GM18858 (cell line): Measurements from ENCODE around the gene USF3.
A peak's percentile ranks its signal among the peaks of the same experiment; 100 is the strongest.

ENCODE experiments used
- ATAC-seq: cut with Tn5 transposase; IDR thresholded peaks from one replicate; pipeline ENCODE4 v1.9.1; 2021; ENCODE audit not compliant: unreplicated experiment

Gene USF3

GRCh38 chr3:113698956-113699355 is 2.5 kb upstream of the USF3 start:
- no peak for ATAC-seq

DNA sequence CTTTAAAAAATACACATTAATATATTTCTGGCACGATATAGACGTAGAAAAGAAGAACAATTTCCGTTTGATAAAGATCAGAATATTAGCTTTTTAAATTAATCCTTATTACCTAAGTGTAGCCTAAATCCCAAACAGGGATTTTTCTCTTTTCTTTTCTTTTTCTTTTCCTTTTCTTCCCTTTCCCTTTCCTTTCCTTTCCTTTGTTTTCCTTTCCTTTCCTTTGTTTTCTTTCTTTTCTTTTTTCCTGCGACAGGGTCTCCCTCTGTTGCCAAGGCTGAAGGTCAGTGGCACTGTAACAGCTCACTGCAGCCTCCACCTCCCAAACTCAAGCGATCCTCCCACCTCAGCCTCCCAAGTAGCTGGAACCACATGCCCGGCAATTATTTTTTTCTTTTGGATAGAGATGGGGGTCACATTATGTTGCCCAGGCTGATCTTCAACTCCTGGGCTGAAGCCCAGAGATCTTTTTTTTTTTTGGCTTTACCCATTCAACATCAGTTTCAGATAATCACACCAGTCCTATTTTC is 1.8 kb upstream of the USF3 start:
- ATAC-seq = no peak

- ATAC-seq = no peak
Observed at GRCh38 chr3:113697500-113698090, 1.2 kb upstream of the USF3 start.

- peak; percentile 92 for ATAC-seq
Observed at GRCh38 chr3:113696658-113697499, 437 bp upstream of the USF3 start.

DNA sequence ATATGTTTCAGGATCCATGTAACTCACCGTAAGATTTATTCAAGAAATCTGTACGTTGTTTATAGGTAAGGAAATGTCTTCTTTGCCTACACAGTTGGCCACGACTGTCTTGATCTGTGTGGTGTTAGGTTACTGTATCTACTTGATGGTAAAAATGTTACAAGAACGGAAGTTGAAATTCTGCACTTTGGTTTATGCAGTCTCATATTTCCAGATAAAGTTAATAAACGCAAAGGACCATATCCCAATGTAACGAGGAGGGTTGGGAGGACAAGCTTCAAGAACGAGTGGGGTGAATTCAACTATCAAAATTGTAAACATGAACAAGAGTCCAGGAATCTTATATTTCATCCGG is 1.0 kb downstream of the USF3 start:
- no peak for ATAC-seq

- no peak for ATAC-seq
Observed at GRCh38 chr3:113690482-113690881, 6.0 kb downstream of the USF3 start.

DNA sequence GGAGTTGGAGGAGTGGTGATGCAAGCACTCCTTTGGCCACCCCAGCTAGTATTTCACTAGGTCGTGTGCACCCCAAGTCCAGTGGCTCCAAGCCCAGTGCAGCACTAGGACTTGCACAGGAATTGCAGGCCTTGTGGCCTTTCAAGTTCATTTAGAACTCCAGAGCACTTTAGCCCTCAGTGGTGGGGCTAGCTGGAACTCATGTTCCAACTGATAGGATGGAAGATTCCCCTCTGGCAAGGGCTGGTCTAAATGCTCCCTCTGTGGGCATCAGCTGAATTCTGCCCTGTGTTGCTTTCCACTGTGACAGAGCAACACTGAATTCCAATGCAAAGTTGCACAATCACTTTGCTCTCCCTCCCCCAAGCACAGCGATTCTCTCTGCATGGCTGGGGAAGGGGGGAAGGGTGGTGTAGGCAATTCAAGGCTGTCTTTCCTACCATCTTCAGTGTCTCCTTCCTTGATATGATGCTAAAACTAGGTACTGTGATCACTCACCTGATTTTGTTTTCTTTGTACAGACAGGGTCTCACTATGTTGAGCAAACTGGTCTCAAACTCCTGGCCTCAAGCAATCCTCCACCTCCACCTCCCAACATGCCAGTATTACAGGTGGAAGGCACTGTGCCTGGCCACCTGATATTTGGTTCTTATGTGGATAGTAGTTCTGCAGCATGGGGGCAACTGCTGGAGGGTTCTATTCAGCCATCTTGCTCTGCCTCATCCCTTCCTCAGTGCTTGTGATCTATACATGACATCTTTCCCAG is 10.3 kb downstream of the USF3 start:
- no peak for ATAC-seq

DNA sequence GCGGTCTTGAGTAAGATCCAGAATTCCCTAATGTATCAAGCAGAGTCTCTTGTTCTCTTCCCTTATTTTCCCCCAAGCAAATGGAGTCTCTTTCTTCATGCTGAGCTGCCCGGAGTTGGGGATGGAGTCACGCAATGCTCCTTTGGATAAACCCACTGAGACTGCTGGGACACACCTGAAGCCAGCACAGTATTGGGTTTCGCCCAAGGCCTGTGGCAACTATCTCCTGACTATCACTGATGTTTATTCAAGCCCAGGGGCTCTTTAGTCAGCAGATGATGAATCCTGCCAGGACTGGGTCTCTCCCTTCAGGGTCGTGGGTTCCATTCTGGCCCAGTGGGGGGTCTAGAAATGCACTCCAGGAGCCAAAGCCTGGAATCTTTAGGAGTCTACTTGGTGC is 11.3 kb downstream of the USF3 start:
- no peak for ATAC-seq

DNA sequence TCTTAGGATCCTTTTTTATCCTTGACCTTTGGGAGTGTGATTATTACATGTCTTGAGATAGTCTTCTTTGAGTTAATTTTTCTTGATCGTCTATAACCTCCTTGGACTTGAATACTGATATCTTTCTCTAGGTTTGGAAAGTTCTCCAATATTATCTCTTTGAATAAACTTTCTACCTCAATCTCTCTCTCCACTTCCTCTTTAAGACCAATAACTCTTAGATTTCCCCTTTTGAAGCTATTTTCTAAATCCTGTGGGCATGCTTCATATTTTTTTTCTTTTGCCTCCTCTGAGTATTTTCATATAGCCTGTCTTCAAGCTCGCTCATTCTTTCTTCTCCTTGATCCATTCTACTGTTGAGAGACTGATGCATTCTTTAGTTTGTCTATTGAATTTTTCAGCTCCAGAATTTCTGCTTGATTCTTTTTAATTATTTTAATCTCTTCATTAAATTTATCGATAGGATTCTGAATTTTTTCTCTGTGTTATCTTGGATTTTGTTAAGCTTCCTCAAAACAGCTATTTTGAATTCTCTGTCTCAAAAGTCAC is 12.1 kb downstream of the USF3 start:
- ATAC-seq = no peak

- ATAC-seq = no peak
Observed at GRCh38 chr3:113678773-113679172, 17.7 kb downstream of the USF3 start.

DNA sequence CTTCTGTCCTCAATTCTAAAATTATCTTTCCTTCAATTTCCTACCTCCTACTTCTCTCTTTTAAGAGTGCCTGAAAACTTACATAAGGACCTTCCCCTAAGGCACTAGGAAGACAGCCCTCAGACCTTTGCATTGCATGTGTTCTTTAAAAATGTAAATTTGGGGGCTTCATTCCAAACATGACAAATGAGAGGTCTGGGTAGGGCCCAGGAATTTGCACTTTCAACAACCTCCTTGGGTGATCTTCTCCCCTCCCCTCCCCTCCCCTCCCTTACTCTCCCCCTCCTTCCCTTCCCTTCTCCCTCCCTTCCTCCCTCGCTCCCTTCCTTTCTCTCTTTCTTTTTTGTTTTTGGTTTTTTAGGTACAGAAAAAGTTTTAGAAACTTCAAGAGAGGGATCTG is 18.7 kb downstream of the USF3 start:
- ATAC-seq = no peak

DNA sequence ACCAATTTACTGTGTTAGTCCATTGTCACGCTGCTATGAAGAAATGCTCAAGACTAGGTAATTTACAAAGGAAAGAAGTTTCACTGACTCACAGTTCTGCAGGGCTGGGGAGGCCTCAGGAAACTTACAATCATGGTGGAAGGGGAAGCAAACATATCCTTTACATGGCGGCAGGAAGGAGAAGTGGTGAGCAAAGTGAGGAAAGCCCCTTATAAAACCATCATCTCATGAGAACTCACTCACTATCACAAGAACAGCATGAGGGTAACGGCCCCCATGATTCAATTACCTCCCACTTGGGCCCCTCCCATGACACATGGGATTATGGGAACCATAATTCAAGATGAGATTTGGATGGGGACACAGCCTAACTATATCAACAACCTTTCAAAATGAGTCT is 20.2 kb downstream of the USF3 start:
- no peak for ATAC-seq

GRCh38 chr3:113673593-113673992 is 22.8 kb downstream of the USF3 start:
- ATAC-seq = no peak

- ATAC-seq = no peak
Observed at GRCh38 chr3:113668015-113668414, 28.4 kb downstream of the USF3 start.

DNA sequence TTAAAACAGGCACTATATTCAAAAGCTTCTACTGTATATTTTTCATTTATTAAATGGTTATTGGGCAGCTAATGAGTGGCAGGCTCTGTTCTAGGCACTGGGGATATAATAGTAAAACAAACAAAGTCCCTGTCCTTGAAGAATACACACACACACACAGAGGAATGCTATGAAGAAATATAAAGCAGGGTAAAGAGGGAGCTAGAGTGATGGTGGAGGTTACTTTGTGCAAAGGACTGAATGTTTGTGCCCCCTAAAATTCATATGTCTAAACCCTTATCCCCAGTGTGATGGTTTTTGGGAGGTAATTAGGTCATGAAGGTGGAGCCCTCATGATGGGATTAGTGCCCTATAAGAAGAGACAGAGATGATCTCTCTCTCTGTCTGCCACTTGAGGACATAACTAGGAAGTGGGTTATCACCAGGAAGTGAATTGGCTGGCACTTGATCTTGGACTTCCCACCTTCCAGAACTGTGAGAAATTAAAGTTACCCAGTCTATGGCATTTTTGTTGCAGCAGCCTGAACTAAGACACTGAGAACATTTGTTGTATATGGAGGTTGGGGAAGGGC is 31.8 kb downstream of the USF3 start:
- no peak for ATAC-seq

DNA sequence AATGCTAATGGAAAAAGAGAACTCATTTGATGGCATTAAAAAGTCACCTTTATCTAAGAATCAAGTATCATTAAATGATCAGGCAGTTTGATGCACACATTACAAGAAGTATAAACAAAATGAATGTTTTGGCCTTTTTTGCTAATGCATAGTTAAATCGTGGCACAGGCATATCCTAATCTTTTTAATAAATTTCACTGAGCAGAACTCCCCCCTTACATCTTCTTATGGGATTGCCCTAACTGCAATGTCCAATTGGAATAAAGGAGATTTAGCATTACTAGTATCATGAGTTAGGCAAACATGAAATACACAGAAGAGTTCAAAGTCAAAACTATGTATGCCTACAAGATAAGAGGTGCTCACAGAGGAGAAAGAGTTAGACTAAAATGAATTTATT is 32.7 kb downstream of the USF3 start:
- no peak for ATAC-seq

DNA sequence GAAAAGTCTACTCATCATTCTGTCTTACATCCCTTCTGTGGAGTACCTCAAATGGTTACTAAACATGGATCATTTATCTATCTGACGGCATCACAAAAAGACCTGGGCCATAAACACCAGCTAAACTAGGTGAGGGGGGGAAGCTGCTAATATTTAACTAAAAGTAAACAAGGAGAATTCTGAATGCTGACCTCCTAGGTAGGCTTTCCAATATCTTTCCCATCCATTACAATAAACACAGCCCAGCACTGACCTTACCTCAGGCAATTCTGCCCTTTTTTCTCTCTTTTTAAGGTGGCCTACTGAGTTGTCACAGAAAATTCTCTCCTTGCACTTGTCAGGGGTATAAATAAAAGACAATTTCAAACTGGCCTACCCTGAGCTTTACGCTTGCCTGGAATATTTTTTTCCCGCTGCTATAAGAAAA is 33.1 kb downstream of the USF3 start:
- ATAC-seq = no peak

DNA sequence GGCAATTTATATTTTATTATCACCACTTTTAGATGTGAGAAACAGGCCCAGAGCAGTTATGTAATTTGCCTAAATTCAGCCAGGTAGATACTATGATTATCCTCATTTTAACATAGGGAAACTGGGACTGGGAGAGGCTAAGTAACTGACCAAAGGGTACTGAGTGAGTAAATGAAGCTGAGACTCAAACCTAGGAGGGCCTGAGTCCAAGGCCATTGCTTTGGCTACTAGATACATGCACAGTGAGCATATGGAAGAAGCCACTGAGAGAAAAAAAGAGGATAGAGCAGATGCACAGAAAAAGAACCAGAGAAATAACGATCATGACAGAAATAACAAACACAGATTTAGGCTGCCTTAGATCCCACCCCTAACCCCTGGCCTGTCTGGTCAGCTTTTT is 33.6 kb downstream of the USF3 start:
- no peak for ATAC-seq

- ATAC-seq = no peak
Observed at GRCh38 chr3:113660896-113661295, 35.5 kb downstream of the USF3 start.

GRCh38 chr3:113660458-113660857 is 36.0 kb downstream of the USF3 start:
- no peak for ATAC-seq

DNA sequence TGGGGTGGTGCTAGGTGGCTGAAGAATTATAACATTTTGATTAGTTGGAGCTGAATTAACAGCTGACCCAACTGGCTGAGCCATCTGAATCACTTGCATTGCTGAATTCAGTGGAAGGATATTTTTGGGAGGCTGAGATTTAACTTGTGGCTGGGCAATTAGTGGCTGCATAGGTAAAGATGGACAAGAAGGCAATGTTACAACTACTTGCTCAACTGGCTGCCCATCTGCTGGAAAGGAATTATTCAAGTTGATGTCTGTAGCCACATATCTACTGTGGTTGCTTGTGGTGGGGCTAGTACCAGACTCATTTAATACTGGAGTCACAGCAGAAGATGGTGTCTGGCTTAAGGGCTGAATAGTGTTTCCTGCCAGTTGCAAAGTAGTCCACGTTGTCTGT is 36.4 kb downstream of the USF3 start:
- no peak for ATAC-seq
